ENCODE data around the gene USP25. TPM values are rescaled to one million over a fixed set of nuclear protein-coding genes. Genes with fewer than 3 reads are reported as not detected.

USP25 gene
- total and polyA plus RNA-seq, 2 experiments from 2014 or later, result 11.8 to 49.2 TPM

DNA sequence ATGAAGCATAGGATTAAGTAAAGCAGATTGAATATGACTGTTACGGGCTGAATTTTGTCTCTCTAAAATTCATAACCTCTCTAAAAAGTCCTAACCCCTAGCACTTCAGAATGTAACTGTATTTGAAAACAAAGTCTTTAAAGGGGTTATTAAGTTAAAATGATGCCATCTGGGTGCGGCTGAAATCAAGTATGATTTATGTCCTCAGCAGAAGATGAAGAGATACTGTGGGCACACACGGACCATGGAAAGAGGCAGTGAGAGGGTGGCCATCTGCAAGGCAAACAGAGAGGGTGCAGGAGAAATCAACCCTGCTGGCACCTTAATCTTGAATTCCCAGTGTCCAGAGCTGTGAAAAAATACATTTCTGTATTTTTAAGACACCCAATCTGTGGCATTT is 3.8 kb upstream of the USP25 start:
- Histone ChIP-seq H3K9me2 (ENCODE audit: insufficient read depth) (no peaks in the 10 kb centered on the region; the same call in 1 of the 2 replicates), H3K4me2 (no peak overlapping the region), H4K20me1 (replicated peaks; ENCODE audit: insufficient read depth) (no peaks in the 10 kb centered on the region), H3K27ac (ENCODE audit: low read depth) (no peak overlapping the region), H3K27me3 (ENCODE audit: insufficient read depth) (0 out of 2 replicates have a peak, but pooled peaks cover 7% of the 10 kb centered on the region), H3K79me2 (replicated peaks; ENCODE audit: insufficient read depth) (peaks cover 5% of the 10 kb centered on the region), H2AFZ (no peak overlapping the region), H3F3A (replicated peaks; ENCODE audit: low read depth) (no peaks in the 10 kb centered on the region), H3K36me3 (ENCODE audit: insufficient read depth) (no peaks in the 10 kb centered on the region), H3K4me3 (no peak overlapping the region), H3K4me1 (ENCODE audit: insufficient read depth) (no peaks in the 10 kb centered on the region)
- DNase-seq (ENCODE audit: low spot score) (no peak), ATAC-seq (no peak)
- no peak overlapping the region for H3K4me3 Mint-ChIP-seq
- peaks cover 26% of the 10 kb centered on the region for H3K4me1 Mint-ChIP-seq
- peaks cover 6% of the 10 kb centered on the region for H3K27me3 Mint-ChIP-seq (ENCODE audit: insufficient read depth, low read depth, poor library complexity)
- no peaks in the 10 kb centered on the region; the same call in 1 of the 3 replicates for H3K9me3 Mint-ChIP-seq
- TF ChIP-seq, protein P1, sequence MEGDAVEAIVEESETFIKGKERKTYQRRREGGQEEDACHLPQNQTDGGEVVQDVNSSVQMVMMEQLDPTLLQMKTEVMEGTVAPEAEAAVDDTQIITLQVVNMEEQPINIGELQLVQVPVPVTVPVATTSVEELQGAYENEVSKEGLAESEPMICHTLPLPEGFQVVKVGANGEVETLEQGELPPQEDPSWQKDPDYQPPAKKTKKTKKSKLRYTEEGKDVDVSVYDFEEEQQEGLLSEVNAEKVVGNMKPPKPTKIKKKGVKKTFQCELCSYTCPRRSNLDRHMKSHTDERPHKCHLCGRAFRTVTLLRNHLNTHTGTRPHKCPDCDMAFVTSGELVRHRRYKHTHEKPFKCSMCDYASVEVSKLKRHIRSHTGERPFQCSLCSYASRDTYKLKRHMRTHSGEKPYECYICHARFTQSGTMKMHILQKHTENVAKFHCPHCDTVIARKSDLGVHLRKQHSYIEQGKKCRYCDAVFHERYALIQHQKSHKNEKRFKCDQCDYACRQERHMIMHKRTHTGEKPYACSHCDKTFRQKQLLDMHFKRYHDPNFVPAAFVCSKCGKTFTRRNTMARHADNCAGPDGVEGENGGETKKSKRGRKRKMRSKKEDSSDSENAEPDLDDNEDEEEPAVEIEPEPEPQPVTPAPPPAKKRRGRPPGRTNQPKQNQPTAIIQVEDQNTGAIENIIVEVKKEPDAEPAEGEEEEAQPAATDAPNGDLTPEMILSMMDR (conservative IDR thresholded peaks at IDR 0.05; ENCODE audit: low read depth in 2 of 2), result no peak
- no peak for TF ChIP-seq JUNB (IDR thresholded peaks at IDR 0.05; ENCODE audit: unreplicated experiment)
- TF ChIP-seq POLR2AphosphoS5 (IDR thresholded peaks at IDR 0.05; ENCODE audit: low read depth), result no peak
- TF ChIP-seq CREB1 (CRISPR knock-in tag; IDR thresholded peaks at IDR 0.05; ENCODE audit: low read depth), result no peak
- TF ChIP-seq, protein P2, sequence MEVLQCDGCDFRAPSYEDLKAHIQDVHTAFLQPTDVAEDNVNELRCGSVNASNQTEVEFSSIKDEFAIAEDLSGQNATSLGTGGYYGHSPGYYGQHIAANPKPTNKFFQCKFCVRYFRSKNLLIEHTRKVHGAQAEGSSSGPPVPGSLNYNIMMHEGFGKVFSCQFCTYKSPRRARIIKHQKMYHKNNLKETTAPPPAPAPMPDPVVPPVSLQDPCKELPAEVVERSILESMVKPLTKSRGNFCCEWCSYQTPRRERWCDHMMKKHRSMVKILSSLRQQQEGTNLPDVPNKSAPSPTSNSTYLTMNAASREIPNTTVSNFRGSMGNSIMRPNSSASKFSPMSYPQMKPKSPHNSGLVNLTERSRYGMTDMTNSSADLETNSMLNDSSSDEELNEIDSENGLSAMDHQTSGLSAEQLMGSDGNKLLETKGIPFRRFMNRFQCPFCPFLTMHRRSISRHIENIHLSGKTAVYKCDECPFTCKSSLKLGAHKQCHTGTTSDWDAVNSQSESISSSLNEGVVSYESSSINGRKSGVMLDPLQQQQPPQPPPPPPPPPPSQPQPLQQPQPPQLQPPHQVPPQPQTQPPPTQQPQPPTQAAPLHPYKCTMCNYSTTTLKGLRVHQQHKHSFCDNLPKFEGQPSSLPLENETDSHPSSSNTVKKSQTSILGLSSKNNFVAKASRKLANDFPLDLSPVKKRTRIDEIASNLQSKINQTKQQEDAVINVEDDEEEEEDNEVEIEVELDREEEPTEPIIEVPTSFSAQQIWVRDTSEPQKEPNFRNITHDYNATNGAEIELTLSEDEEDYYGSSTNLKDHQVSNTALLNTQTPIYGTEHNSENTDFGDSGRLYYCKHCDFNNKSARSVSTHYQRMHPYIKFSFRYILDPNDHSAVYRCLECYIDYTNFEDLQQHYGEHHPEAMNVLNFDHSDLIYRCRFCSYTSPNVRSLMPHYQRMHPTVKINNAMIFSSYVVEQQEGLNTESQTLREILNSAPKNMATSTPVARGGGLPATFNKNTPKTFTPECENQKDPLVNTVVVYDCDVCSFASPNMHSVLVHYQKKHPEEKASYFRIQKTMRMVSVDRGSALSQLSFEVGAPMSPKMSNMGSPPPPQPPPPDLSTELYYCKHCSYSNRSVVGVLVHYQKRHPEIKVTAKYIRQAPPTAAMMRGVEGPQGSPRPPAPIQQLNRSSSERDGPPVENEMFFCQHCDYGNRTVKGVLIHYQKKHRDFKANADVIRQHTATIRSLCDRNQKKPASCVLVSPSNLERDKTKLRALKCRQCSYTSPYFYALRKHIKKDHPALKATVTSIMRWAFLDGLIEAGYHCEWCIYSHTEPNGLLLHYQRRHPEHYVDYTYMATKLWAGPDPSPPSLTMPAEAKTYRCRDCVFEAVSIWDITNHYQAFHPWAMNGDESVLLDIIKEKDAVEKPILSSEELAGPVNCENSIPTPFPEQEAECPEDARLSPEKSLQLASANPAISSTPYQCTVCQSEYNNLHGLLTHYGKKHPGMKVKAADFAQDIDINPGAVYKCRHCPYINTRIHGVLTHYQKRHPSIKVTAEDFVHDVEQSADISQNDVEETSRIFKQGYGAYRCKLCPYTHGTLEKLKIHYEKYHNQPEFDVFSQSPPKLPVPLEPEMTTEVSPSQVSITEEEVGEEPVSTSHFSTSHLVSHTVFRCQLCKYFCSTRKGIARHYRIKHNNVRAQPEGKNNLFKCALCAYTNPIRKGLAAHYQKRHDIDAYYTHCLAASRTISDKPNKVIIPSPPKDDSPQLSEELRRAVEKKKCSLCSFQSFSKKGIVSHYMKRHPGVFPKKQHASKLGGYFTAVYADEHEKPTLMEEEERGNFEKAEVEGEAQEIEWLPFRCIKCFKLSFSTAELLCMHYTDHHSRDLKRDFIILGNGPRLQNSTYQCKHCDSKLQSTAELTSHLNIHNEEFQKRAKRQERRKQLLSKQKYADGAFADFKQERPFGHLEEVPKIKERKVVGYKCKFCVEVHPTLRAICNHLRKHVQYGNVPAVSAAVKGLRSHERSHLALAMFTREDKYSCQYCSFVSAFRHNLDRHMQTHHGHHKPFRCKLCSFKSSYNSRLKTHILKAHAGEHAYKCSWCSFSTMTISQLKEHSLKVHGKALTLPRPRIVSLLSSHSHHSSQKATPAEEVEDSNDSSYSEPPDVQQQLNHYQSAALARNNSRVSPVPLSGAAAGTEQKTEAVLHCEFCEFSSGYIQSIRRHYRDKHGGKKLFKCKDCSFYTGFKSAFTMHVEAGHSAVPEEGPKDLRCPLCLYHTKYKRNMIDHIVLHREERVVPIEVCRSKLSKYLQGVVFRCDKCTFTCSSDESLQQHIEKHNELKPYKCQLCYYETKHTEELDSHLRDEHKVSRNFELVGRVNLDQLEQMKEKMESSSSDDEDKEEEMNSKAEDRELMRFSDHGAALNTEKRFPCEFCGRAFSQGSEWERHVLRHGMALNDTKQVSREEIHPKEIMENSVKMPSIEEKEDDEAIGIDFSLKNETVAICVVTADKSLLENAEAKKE (CRISPR knock-in tag; IDR thresholded peaks at IDR 0.05), result no peak
- H3K27ac Mint-ChIP-seq, result no peak overlapping the region
- no peaks in the 10 kb centered on the region for H3K36me3 Mint-ChIP-seq (ENCODE audit: low read depth)

Measured in GM23338 (cell line).